HG02642 (cell line): ENCODE data around the gene ADGRL3.

Experiments
- ATAC-seq: cut with Tn5 transposase; IDR thresholded peaks from one replicate; pipeline ENCODE4 v1.9.1; 2021; ENCODE audit warnings: mild to moderate bottlenecking; ENCODE audit not compliant: unreplicated experiment, poor library complexity

The ADGRL3 gene

DNA sequence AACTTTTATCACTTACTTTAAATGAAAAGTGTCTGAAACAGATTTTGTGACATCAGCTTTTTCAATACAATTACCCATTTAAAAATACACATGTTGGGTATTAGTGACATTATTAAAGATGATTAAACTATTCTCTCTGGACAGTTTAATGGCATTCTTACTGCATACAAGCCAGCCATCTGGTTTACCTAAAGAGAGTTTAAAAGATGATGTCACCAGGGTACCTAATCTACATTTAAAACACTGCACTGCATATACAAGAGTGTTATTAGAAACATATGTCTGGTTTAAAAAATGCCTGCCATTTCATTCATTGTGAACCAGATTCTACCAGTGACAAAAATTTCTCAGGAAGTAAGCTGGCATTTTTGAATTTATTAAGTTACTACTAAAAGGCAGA is 919.1 kb downstream of the ADGRL3 start:
- no peak for ATAC-seq

- ATAC-seq = no peak
Observed at GRCh38 chr4:62126064-62126732, 926.1 kb downstream of the ADGRL3 start.
